ENCODE results near the gene IL13RA1.

DNA sequence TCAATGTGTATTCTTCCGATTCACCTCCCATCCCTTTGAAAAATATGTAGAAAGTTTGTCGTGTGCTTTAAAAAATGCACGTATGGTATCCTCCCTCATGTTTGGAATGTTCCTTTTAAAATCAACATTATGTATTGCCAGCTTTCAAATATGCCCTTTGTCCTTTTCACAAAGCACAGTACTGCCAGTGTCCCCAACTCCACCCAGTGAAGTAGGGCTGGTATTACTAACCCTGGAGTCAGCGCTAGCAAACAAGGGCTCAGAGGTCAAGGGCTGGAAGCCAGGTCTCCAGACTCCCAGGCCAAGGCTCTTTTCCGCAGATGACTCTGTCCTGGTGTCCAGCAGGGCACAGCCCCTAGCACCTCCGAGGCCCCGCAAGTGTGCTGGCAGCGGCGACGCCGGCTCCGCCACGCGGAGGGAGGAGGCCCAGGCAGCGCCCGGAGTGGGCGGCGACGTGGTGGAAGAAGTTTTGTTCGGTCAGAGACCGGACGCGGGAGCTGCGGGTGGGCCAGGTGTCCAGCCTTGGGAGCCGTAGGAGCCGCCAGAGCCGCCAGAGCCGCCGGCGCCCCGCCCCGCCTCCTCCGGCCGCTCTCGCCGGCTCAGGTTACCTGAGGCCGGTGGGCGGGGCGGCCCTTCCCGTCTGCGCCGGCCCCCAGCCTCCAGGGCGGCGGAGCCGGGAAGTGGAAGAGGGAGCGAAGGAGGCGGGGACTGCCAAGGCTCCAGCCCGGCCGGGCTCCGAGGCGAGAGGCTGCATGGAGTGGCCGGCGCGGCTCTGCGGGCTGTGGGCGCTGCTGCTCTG is at the start of gene IL13RA1:
- TF ChIP-seq CTCF (conservative IDR thresholded peaks at IDR 0.05; ENCODE audit: low read depth, low read length) (no peak), EZH2 (IDR thresholded peaks at IDR 0.05; ENCODE audit: low read length, unreplicated experiment) (no peak)

All from PC-3 (cell line).